Activated T-helper 17 cell treated with anti-CD3 and anti-CD28 coated beads, Interleukin-2, amount 50 U/mL, for 72 hours (primary cell): Measurements from ENCODE around the gene ZNF76. TPM values are rescaled to one million over a fixed set of nuclear protein-coding genes. Genes with fewer than 3 reads are reported as not detected.
"Not testable (repeated sequence)": the region's sequence is repeated elsewhere in the genome, so short reads cannot be mapped to it uniquely, and the experiment has no call there.

Experiments used
- ATAC-seq: fragments of 150-1000 bp; cut with Tn5 transposase; replicated peaks from 2 replicates; pipeline ENCODE4 v1.10.0; 2021; ENCODE audit warnings: mild to moderate bottlenecking, moderate library complexity
- H3K27ac Mint-ChIP-seq: one replicate; pipeline ENCODE4 v1.8.0; 2022; ENCODE audit warnings: mixed read lengths
- H3K27me3 Mint-ChIP-seq: one replicate; pipeline ENCODE4 v1.8.0; 2022; ENCODE audit warnings: mixed read lengths
- H3K36me3 Mint-ChIP-seq: one replicate; pipeline ENCODE4 v1.8.0; 2022; ENCODE audit warnings: low read depth, mild to moderate bottlenecking, mixed read lengths
- H3K4me1 Mint-ChIP-seq: one replicate; pipeline ENCODE4 v1.8.0; 2022; ENCODE audit warnings: mixed read lengths
- H3K4me3 Mint-ChIP-seq: one replicate; pipeline ENCODE4 v1.8.0; 2022; ENCODE audit warnings: mild to moderate bottlenecking, mixed read lengths
- H3K9me3 Mint-ChIP-seq: one replicate; pipeline ENCODE4 v1.8.0; 2022; ENCODE audit warnings: mixed read lengths
- total RNA-seq, 2 donors: library from RNA; stranded (reverse); gene quantifications; one replicate each; pipeline ENCODE4 v1.2.3, GENCODE V29; 2022

ZNF76 gene
- total RNA-seq, 2 donors from 2014 or later, result 44.3 to 53.2 TPM

DNA sequence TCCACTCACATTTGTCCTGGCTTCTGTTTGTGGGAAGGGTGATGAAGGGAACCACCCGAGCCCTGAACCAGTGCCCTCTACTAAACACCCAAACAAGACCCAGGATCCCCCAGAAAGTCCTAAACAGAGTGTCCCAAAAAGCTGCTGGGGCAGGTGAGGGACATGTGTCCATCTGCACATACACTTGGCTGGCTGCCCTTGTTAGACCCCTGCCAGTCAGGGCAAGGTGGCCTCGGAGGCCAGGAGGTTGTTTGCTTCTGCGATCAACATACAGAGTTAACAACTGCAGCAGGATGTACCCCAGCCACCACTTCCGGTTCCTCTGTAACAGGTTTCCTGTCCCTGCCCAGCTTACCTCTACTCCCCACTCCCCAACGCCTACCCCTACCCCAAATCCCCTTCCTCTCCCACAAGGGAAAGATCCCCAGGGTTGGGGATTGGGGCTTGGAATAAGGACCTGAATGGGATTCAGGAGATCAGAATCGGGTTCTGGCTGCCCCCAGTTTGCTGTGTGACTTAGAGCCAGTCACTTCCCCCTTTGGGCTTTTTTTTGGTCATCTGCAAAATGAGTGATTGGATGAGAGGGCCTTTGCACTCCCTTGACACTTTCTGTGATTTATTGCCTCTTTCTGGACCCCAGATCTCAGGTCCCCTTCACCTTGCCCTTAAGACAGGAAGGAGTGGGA, 52.0 kb downstream of the ZNF76 start:
- Mint-ChIP-seq H3K4me1 (peaks cover 66% of the 10 kb centered on the region), H3K27ac (peak overlapping the region; percentile 91), H3K9me3 (no peaks in the 10 kb centered on the region), H3K4me3 (peak overlapping the region; percentile 76), H3K27me3 (no peaks in the 10 kb centered on the region), H3K36me3 (peaks cover 99% of the 10 kb centered on the region)
- peak; percentile 63 for ATAC-seq

DNA sequence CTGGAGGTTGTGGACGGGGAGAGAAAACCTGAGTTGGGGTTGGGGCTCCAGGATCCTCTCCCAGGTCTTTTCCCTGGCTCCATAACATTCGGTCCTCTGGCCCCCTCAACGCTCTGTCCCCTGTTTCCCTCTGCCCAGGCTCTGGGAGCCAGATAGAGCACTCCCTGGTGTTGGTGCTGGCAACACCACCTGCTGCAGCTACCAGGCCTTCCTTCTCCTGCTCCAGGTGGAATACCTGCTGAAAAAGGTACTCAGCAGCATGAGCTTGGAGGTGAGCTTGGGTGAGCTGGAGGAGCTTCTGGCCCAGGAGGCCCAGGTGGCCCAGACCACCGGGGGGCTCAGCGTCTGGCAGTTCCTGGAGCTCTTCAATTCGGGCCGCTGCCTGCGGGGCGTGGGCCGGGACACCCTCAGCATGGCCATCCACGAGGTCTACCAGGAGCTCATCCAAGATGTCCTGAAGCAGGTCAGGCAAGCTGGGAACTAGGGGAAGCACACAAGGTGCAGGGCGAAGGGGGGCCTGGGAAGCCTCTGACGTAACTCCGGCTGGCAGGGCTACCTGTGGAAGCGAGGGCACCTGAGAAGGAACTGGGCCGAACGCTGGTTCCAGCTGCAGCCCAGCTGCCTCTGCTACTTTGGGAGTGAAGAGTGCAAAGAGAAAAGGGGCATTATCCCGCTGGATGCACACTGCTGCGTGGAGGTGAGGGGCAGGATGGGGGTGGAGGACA, 52.7 kb downstream of the ZNF76 start:
- Mint-ChIP-seq H3K4me3 (peak overlapping the region; percentile 76), H3K27ac (peak overlapping the region; percentile 91), H3K36me3 (peaks cover 99% of the 10 kb centered on the region), H3K4me1 (peaks cover 64% of the 10 kb centered on the region), H3K27me3 (no peaks in the 10 kb centered on the region), H3K9me3 (no peaks in the 10 kb centered on the region)
- ATAC-seq, result no peak

- H3K27me3 Mint-ChIP-seq, result no peaks in the 10 kb centered on the region
- H3K4me3 Mint-ChIP-seq, result peak overlapping the region; percentile 76
- H3K9me3 Mint-ChIP-seq, result no peaks in the 10 kb centered on the region
- peaks cover 99% of the 10 kb centered on the region for H3K36me3 Mint-ChIP-seq
- ATAC-seq, result peak; percentile 16
- H3K4me1 Mint-ChIP-seq, result peaks cover 61% of the 10 kb centered on the region
- H3K27ac Mint-ChIP-seq, result peak overlapping the region; percentile 91
Measured at GRCh38 chr6:35312807-35313206, 53.3 kb downstream of the ZNF76 start.

GRCh38 chr6:35317483-35318195, 58.1 kb downstream of the ZNF76 start:
- Mint-ChIP-seq H3K4me1 (peaks cover 34% of the 10 kb centered on the region), H3K27me3 (no peaks in the 10 kb centered on the region), H3K27ac (peak overlapping the region; percentile 33), H3K36me3 (peaks cover 98% of the 10 kb centered on the region), H3K9me3 (no peaks in the 10 kb centered on the region), H3K4me3 (no peak overlapping the region)
- no peak for ATAC-seq

DNA sequence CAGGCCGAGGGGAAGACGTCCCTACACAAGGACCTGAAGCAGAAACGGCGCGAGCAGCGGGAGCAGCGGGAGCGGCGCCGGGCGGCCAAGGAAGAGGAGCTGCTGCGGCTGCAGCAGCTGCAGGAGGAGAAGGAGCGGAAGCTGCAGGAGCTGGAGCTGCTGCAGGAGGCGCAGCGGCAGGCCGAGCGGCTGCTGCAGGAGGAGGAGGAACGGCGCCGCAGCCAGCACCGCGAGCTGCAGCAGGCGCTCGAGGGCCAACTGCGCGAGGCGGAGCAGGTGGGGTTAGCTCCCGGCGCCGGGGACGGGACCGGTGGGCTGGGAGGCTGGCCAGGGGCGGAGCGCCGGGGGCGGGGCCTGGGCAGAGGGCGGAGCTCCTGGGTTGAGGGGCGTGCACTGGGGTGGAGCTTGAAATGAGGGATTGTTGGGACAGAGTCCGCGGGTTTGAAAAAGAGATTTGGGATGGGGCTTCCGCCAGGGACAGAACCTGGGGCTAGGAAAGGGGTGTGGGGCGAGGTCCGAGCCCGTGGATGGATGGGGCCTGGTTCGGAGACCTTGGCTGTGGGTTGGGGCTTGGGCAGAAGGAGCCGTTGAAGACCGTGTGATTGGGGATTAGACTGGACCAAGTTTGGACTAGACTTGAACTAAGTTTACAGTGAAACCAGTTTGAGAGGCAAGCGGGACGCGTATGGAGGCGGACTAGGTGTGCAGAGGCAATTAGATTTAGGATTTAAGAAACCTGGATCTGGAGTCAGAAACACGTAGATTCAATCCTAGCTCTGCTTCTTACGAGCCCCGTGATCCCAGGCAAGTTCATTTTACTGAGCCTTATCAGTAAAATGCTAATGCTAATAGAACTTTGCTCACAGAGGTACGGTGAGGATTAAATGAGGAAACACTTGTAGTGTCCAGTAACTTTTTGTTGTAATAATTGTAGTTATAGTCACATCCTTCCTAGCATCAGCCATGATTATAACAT, 58.9 kb downstream of the ZNF76 start:
- H3K27me3 Mint-ChIP-seq, result no peaks in the 10 kb centered on the region
- peaks cover 26% of the 10 kb centered on the region for H3K4me1 Mint-ChIP-seq
- peaks cover 98% of the 10 kb centered on the region for H3K36me3 Mint-ChIP-seq
- no peak for ATAC-seq
- H3K4me3 Mint-ChIP-seq, result no peak overlapping the region
- H3K9me3 Mint-ChIP-seq, result no peaks in the 10 kb centered on the region
- peak overlapping the region; percentile 33 for H3K27ac Mint-ChIP-seq

DNA sequence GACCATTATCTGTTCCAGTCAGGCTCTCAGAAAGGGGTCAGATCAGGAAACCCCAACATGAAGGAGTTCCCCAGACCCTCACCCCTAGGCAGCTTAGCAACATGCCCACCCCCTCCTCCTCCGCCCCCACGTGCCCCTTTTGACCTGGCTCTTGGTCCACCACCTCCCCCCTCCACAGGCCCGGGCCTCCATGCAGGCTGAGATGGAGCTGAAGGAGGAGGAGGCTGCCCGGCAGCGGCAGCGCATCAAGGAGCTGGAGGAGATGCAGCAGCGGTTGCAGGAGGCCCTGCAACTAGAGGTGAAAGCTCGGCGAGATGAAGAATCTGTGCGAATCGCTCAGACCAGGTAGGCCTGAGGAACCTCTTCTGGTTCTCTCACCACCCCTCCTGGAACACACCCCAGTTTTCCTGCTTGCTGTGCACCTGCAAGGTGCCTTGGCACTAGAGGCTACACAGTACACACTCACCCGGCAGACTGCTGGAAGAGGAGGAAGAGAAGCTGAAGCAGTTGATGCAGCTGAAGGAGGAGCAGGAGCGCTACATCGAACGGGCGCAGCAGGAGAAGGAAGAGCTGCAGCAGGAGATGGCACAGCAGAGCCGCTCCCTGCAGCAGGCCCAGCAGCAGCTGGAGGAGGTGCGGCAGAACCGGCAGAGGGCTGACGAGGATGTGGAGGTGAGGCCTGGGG, 60.0 kb downstream of the ZNF76 start:
- peaks cover 94% of the 10 kb centered on the region for H3K36me3 Mint-ChIP-seq

DNA sequence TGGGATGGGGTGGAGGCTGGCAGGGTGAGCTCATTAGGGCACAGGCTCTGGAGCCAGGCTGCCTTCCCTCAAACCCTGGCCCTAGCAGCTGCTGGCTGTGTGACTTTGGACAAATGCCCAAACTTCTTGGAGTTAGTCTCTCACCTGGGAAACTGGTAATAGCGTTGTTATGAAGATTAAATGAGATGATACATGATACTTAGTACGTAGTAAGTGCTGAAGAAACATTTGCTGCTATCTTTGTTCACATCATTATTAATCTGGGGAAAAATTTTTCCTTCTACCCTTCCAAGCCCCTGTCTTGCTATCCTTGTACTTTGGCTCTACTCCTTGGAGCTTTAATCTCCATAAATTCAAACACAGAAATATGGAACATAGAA, 60.5 kb downstream of the ZNF76 start:
- H3K27me3 Mint-ChIP-seq, result no peaks in the 10 kb centered on the region
- peaks cover 94% of the 10 kb centered on the region for H3K36me3 Mint-ChIP-seq
- no peaks in the 10 kb centered on the region for H3K9me3 Mint-ChIP-seq
- no peak for ATAC-seq
- no peak overlapping the region for H3K4me3 Mint-ChIP-seq
- H3K27ac Mint-ChIP-seq, result peak overlapping the region; percentile 58
- peaks cover 13% of the 10 kb centered on the region for H3K4me1 Mint-ChIP-seq

More for the DNA sequence above, 60.0 kb downstream of the ZNF76 start:
- Mint-ChIP-seq H3K27me3 (no peaks in the 10 kb centered on the region), H3K4me1 (peaks cover 19% of the 10 kb centered on the region), H3K9me3 (no peaks in the 10 kb centered on the region), H3K4me3 (no peak overlapping the region), H3K27ac (peak overlapping the region; percentile 58)
- ATAC-seq, result no peak

- no peak for ATAC-seq
- H3K36me3 Mint-ChIP-seq, result peaks cover 89% of the 10 kb centered on the region
- H3K9me3 Mint-ChIP-seq, result no peaks in the 10 kb centered on the region
- no peak overlapping the region for H3K4me3 Mint-ChIP-seq
- peaks cover 13% of the 10 kb centered on the region for H3K4me1 Mint-ChIP-seq
- H3K27ac Mint-ChIP-seq, result peak overlapping the region; percentile 58
- H3K27me3 Mint-ChIP-seq, result no peaks in the 10 kb centered on the region
Measured at GRCh38 chr6:35321091-35321490, 61.6 kb downstream of the ZNF76 start.

- Mint-ChIP-seq H3K36me3 (peaks cover 43% of the 10 kb centered on the region), H3K4me1 (peaks cover 20% of the 10 kb centered on the region), H3K27ac (peak overlapping the region; percentile 92), H3K4me3 (peak overlapping the region; percentile 62), H3K9me3 (no peaks in the 10 kb centered on the region), H3K27me3 (no peaks in the 10 kb centered on the region)
- ATAC-seq, result peak; percentile 88
Measured at GRCh38 chr6:35327349-35328027, 68.0 kb downstream of the ZNF76 start.

- Mint-ChIP-seq H3K27ac (peak overlapping the region; percentile 92), H3K27me3 (no peaks in the 10 kb centered on the region)
- ATAC-seq, result peak; percentile 47
Measured at GRCh38 chr6:35328108-35328723, 68.7 kb downstream of the ZNF76 start.

DNA sequence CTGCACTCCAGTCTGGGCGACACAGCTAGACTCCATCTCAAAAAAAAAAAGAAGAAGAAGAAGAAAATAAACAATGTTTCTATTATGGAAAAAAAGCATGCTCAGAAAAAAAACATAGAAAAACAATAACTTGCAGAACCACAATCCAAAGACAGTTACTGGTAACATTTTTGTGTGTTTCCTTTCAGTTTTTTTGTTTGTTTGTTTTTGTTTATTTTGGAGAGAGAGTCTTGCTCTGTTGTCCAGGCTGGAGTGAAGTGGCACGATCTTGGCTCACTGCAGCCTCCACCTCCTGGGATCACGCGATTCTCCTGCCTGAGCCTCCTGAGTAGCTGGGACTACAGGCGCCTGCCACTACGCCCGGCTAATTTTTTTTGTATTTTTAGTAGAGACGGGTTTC, 69.4 kb downstream of the ZNF76 start:
- H3K36me3 Mint-ChIP-seq, result peaks cover 29% of the 10 kb centered on the region
- not testable (repeated sequence) for H3K27ac Mint-ChIP-seq, H3K27me3 Mint-ChIP-seq, H3K4me3 Mint-ChIP-seq, ATAC-seq, H3K9me3 Mint-ChIP-seq
- H3K4me1 Mint-ChIP-seq, result peaks cover 22% of the 10 kb centered on the region

More at GRCh38 chr6:35328108-35328723, 68.7 kb downstream of the ZNF76 start:
- H3K36me3 Mint-ChIP-seq, result peaks cover 35% of the 10 kb centered on the region
- H3K9me3 Mint-ChIP-seq, result no peaks in the 10 kb centered on the region
- peak overlapping the region; percentile 62 for H3K4me3 Mint-ChIP-seq
- peaks cover 22% of the 10 kb centered on the region for H3K4me1 Mint-ChIP-seq

GRCh38 chr6:35330541-35331119, 71.1 kb downstream of the ZNF76 start:
- Mint-ChIP-seq H3K4me3 (no peak overlapping the region), H3K36me3 (peaks cover 16% of the 10 kb centered on the region), H3K27ac (no peak overlapping the region), H3K27me3 (no peaks in the 10 kb centered on the region), H3K4me1 (peaks cover 22% of the 10 kb centered on the region), H3K9me3 (peaks cover 4% of the 10 kb centered on the region)
- no peak for ATAC-seq
